Right lobe of liver (tissue), 6 donors: Measurements from ENCODE around the gene TNFRSF1A. TPM values are rescaled to one million over a fixed set of nuclear protein-coding genes. Genes with fewer than 3 reads are reported as not detected.

Source experiments
- ATAC-seq, 4 donors: fragments of 200-7000 bp; cut with Tn5 transposase; one replicate each; pipeline ENCODE4 v1.9.1; 2020; ENCODE audit warnings: mild to moderate bottlenecking in 4 of 4, moderate library complexity in 4 of 4
- DNase-seq, 3 donors: peaks; one replicate each; pipeline ENCODE4 v3.0.0-alpha.2; 2020
- H3K27ac ChIP-seq, 3 donors: fragments of 200-600 bp; one replicate each; pipeline ENCODE4 v1.8.0; 2022
- H3K27me3 ChIP-seq, 2 donors: fragments of 200-600 bp; one replicate each; pipeline ENCODE4 v1.8.0; 2022
- H3K36me3 ChIP-seq, 4 donors: fragments of 200-600 bp; sonication (generic) in 1 of 4; one replicate each; pipeline versions ENCODE4 v1.5.1 to v1.8.0; 2017 to 2022; ENCODE audit warnings: control low read depth in 1 of 4
- H3K4me1 ChIP-seq, 4 donors: fragments of 200-600 bp; sonication (generic) in 1 of 4; one replicate each; pipeline versions ENCODE4 v1.5.1 to v1.8.0; 2017 to 2022; ENCODE audit warnings: control low read depth in 1 of 4
- H3K4me3 ChIP-seq, 3 donors: fragments of 200-600 bp; one replicate each; pipeline ENCODE4 v1.8.0; 2022
- H3K9me3 ChIP-seq, 4 donors: fragments of 200-600 bp; sonication (generic) in 1 of 4; one replicate each; pipeline versions ENCODE4 v1.5.1 to v1.8.0; 2017 to 2022; ENCODE audit warnings: control low read depth in 1 of 4
- CTCF ChIP-seq, 4 donors: fragments of 200-600 bp in 3 of 4; fragments of 450-650 bp in 1 of 4; IDR thresholded peaks; one replicate each; pipeline versions ENCODE4 v1.5.1 to v1.8.0; 2016 to 2022; ENCODE audit warnings: antibody characterized with exemption in 4 of 4, mild to moderate bottlenecking in 2 of 4
- POLR2A ChIP-seq: fragments of 450-650 bp; IDR thresholded peaks from one replicate; pipeline ENCODE4 v1.6.1; 2017; ENCODE audit warnings: antibody characterized with exemption, mild to moderate bottlenecking
- WGBS: methylation state at CpG from one replicate; pipeline ENCODE4 v1.1.6; 2018; ENCODE audit warnings: low coverage, low lambda C conversion rate; ENCODE audit not compliant: insufficient coverage; ENCODE audit errors: missing lambda C conversion rate; 5-methylcytosine and 5-hydroxymethylcytosine counted together
- intact Hi-C, 2 donors: fragments of 100-400 bp; cut with DNase I; formaldehyde crosslinking; loops; one replicate each; pipeline versions ENCODE4 v1.11.2 to v1.14.1; 2022
- total RNA-seq, 6 experiments: library from RNA; depleted of rRNA in 2 of 6; stranded (reverse); fragments of >200 nt in 2 of 6; fragmentation: NEBNext Ultra II Directional in 3 of 6; extraction: Animal tissue kit (Norgen Biotek cat#: 25700) in 3 of 6; gene quantifications; one replicate each; pipeline versions ENCODE4 v1.1.0 to v1.2.4, GENCODE V29; 2016 to 2023
- donor health status: DM: no; HTN: yes; CAD: no.
- donor health status: DM: no; HTN: no; CAD: no.
- donor health status: DM: no; HTN: no; CAD: no.
- donor health status: DM: no; HTN: yes; CAD: no.
- donor health status: DM: no; HTN: yes; CAD: no.

The TNFRSF1A gene
- total RNA-seq, 6 experiments from 2014 or later: 70.6 to 199 (median 117) TPM

GRCh38 chr12:6321905-6322304 is 20.0 kb downstream of the TNFRSF1A start:
- WGBS: 38% methylated on average over 6 of the region's 6 CpGs
- Histone ChIP-seq H3K27me3 (no peaks in the 10 kb centered on the region), H3K4me3 (no peak overlapping the region), H3K4me1 (peaks cover 3 to 35% (median 16%) of the 10 kb centered on the region in 4 donors), H3K27ac (peak overlapping the region in 2 of 3 donors; percentile 36 to 64), H3K36me3 (no peaks in the 10 kb centered on the region), H3K9me3 (no peaks in the 10 kb centered on the region)
- DNase-seq: peak in 1 of 3 donors; percentile 49
- TF ChIP-seq CTCF (IDR thresholded peaks at IDR 0.05): no peak
- peak; percentile 40 for TF ChIP-seq POLR2A
- intact Hi-C loops: loop anchor here in 1 of 2 donors (10.0 kb wide), 1 partner anchor 133 kb away; the partner anchor contains the start of gene TAPBPL
- peak; percentile 38 to 72 (median 56) for ATAC-seq

- peaks cover under 1 to 20% (median 11%) of the 10 kb centered on the region in 4 donors for H3K4me1 ChIP-seq
- TF ChIP-seq CTCF (IDR thresholded peaks at IDR 0.05) (no peak), POLR2A (no peak)
- no peak overlapping the region for H3K4me3 ChIP-seq
- DNase-seq (no peak), ATAC-seq (no peak)
- 85% methylated on average over 4 of the region's 4 CpGs for WGBS
- no peaks in the 10 kb centered on the region for H3K36me3 ChIP-seq
- H3K27ac ChIP-seq: no peak overlapping the region
- intact Hi-C loops: no loop called here
- no peaks in the 10 kb centered on the region for H3K9me3 ChIP-seq
- no peaks in the 10 kb centered on the region for H3K27me3 ChIP-seq
Observed at GRCh38 chr12:6319446-6319845, 22.4 kb downstream of the TNFRSF1A start.

- Histone ChIP-seq H3K27ac (no peak overlapping the region), H3K9me3 (no peaks in the 10 kb centered on the region), H3K4me3 (no peak overlapping the region), H3K27me3 (no peaks in the 10 kb centered on the region), H3K36me3 (no peaks in the 10 kb centered on the region), H3K4me1 (peaks cover 0 to 15% (median 5%) of the 10 kb centered on the region in 4 donors)
- WGBS: 65% methylated on average over 10 of the region's 16 CpGs
- ATAC-seq (no peak), DNase-seq (no peak)
- TF ChIP-seq CTCF (IDR thresholded peaks at IDR 0.05): no peak
- no peak for TF ChIP-seq POLR2A
- intact Hi-C loops: no loop called here
Observed at GRCh38 chr12:6318440-6318879, 23.4 kb downstream of the TNFRSF1A start.

DNA sequence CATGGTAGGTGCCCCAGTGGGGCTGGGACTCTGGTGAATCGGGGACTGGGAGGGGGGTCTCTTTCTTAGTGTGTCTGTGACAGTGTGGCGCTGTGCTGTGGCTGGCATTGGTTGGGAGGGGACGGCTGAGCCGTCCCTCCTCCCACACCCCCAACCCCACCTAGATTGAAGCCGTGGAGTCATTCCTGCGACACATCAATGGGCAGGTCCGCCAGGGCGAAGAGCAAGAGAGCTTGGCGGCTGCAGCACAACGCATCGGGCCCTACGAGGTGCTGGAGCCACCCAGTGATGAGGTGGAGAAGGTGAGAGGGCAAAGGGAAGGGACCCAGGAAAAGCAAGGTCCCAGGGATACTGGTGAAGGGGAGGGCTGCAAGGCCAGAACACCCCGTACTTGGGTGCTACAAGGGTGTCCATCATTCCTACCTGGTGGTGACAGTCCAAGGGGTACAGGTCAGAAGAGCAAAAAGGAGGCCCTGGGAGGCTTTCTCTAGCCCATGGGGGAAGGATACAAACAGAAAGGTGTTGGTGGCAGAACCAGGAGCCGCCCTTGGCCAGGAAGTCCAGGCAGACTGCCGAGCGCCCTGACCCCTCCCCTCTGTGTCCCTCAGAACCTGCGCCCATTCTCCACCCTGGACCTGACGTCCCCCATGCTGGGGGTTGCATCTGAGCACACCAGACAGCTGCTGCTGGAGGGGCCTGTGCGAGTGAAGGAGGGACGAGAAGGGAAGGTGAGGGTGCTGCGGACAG is 24.0 kb downstream of the TNFRSF1A start:
- no peak for TF ChIP-seq CTCF (IDR thresholded peaks at IDR 0.05)
- TF ChIP-seq POLR2A: no peak
- 55% methylated on average over 6 of the region's 21 CpGs for WGBS
- H3K9me3 ChIP-seq: no peaks in the 10 kb centered on the region
- no peak overlapping the region for H3K27ac ChIP-seq
- no peaks in the 10 kb centered on the region for H3K36me3 ChIP-seq
- no peak overlapping the region for H3K4me3 ChIP-seq
- ATAC-seq (no peak), DNase-seq (no peak)
- peaks cover 0 to 12% (median 4%) of the 10 kb centered on the region in 4 donors for H3K4me1 ChIP-seq
- no peaks in the 10 kb centered on the region for H3K27me3 ChIP-seq
- intact Hi-C loops: no loop called here
